Muscle layer of colon (tissue), 2 donors: ENCODE data around the gene PACSIN2.

Experiments
- H3K27ac ChIP-seq: one replicate; pipeline ENCODE4 v1.7.0; 2013; ENCODE audit warnings: low read depth, mild to moderate bottlenecking, low read length, moderate library complexity
- H3K27me3 ChIP-seq, 2 donors: one replicate each; pipeline ENCODE4 v1.7.0; 2013; ENCODE audit warnings: low read length in 2 of 2, mild to moderate bottlenecking in 2 of 2; ENCODE audit not compliant: insufficient read depth in 2 of 2, control insufficient read depth in 1 of 2
- H3K36me3 ChIP-seq: one replicate; pipeline ENCODE4 v1.7.0; 2013; ENCODE audit warnings: mild to moderate bottlenecking, low read length; ENCODE audit not compliant: insufficient read depth
- H3K4me1 ChIP-seq: one replicate; pipeline ENCODE4 v1.7.0; 2013; ENCODE audit warnings: mild to moderate bottlenecking, low read length; ENCODE audit not compliant: insufficient read depth
- H3K4me3 ChIP-seq, 2 donors: one replicate each; pipeline ENCODE4 v1.7.0; 2013; ENCODE audit warnings: low read length in 2 of 2, low read depth in 1 of 2, mild to moderate bottlenecking in 1 of 2, moderate library complexity in 1 of 2
- H3K9ac ChIP-seq: one replicate; pipeline ENCODE4 v1.7.0; 2013; ENCODE audit warnings: low read length
- H3K9me3 ChIP-seq: one replicate; pipeline ENCODE4 v1.7.0; 2013; ENCODE audit warnings: mild to moderate bottlenecking, low read length
- donor health status: abdominal sarcoma.
- donor health status: Adenocarcinoma of cecum.

PACSIN2 gene

DNA sequence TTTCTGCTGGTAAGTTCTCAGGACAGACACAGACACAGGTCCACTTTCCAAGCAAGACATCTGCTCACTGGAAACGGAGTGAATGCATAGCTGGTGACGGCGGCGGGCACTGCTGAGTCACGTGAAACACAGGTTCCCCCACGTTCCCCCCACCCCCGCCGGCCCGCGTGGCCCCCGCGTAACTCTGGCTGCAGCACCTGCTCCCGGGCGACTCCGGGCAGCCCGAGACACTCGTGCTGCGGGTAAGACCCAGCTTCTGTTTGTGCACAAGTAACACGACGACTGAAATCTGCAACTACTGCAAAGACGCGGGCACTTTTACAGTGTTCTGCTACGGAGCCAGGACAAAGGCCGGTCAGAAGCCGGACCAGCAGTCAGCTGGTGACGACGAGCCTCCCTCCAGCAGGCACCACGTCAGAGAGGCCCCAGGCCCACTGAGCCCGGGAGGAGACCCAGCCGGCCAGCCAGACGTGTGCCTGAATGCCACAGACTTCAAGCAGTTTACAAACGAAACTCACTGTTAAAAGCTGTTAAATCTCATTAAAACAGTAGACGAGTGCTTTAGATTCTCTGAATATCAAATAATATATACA, 145.0 kb downstream of the PACSIN2 start:
- Histone ChIP-seq H3K36me3 (peaks cover 33% of the 10 kb centered on the region), H3K27ac (no peak overlapping the region)

GRCh38 chr22:42869463-42869862, 145.5 kb downstream of the PACSIN2 start:
- Histone ChIP-seq H3K36me3 (peaks cover 33% of the 10 kb centered on the region), H3K4me1 (peaks cover 16% of the 10 kb centered on the region), H3K27me3 (no peaks in the 10 kb centered on the region), H3K4me3 (no peak overlapping the region), H3K9me3 (no peaks in the 10 kb centered on the region), H3K9ac (no peak overlapping the region), H3K27ac (no peak overlapping the region)

More for the DNA sequence above, 145.0 kb downstream of the PACSIN2 start:
- Histone ChIP-seq H3K4me1 (peaks cover 16% of the 10 kb centered on the region), H3K27me3 (no peaks in the 10 kb centered on the region), H3K9me3 (no peaks in the 10 kb centered on the region), H3K4me3 (no peak overlapping the region), H3K9ac (no peak overlapping the region)

DNA sequence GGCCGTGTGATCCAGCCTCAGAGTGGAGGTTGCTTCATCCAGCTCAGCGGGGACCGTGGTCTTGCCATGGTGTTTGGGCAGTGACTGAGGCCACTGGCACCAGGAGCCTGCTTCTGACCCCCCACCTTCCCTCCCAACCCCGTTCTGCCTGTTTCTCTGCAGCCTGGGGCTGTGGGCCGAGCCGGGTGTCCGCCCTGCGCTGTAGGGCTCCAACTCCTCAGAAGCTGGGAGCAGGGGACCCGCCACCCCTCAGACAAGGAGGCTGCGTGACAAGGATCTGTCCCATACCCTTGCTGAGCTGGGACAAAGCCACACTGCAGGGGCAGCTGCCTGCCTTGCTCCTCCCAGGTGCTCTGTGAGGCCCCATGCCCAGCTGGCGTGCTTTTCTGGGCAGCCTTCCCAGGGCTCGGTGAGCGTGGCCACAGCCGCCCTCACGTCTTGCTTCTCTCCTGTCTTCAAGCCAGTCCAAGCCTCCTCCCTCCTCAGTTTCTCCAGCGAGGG, 146.1 kb downstream of the PACSIN2 start:
- Histone ChIP-seq H3K4me3 (no peak overlapping the region), H3K36me3 (peaks cover 33% of the 10 kb centered on the region), H3K27ac (peak overlapping the region; percentile 43), H3K9me3 (no peaks in the 10 kb centered on the region), H3K9ac (no peak overlapping the region), H3K4me1 (peaks cover 16% of the 10 kb centered on the region), H3K27me3 (no peaks in the 10 kb centered on the region)

DNA sequence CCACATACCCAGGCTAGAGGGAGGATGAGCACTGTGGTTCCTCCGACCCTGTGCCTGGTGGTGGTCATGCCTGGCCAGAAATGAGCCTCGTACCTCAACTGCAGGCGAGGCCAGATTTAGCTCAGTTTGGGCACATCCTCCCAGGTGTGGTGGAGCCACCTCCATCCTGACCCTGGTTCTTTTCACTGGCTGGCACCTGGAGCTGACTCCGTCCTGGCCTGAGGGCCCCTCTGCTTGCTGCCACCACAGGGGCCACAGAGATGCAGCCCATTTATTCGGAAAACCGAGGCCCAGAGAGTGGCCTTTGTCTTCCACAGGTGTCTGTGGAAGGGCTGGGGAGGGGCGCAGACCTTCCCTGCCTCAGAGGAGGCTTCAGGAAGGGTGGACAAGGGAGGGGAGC, 148.8 kb downstream of the PACSIN2 start:
- no peak overlapping the region for H3K27ac ChIP-seq
- H3K9me3 ChIP-seq = no peaks in the 10 kb centered on the region
- H3K36me3 ChIP-seq = peaks cover 10% of the 10 kb centered on the region
- H3K4me3 ChIP-seq = no peak overlapping the region
- no peak overlapping the region for H3K9ac ChIP-seq
- no peaks in the 10 kb centered on the region for H3K27me3 ChIP-seq
- peaks cover 17% of the 10 kb centered on the region for H3K4me1 ChIP-seq

- Histone ChIP-seq H3K9ac (no peak overlapping the region), H3K4me1 (peaks cover 22% of the 10 kb centered on the region), H3K36me3 (peaks cover 5% of the 10 kb centered on the region), H3K4me3 (no peak overlapping the region), H3K9me3 (no peaks in the 10 kb centered on the region), H3K27me3 (no peaks in the 10 kb centered on the region), H3K27ac (no peak overlapping the region)
Observed at GRCh38 chr22:42865536-42865935, 149.4 kb downstream of the PACSIN2 start.

DNA sequence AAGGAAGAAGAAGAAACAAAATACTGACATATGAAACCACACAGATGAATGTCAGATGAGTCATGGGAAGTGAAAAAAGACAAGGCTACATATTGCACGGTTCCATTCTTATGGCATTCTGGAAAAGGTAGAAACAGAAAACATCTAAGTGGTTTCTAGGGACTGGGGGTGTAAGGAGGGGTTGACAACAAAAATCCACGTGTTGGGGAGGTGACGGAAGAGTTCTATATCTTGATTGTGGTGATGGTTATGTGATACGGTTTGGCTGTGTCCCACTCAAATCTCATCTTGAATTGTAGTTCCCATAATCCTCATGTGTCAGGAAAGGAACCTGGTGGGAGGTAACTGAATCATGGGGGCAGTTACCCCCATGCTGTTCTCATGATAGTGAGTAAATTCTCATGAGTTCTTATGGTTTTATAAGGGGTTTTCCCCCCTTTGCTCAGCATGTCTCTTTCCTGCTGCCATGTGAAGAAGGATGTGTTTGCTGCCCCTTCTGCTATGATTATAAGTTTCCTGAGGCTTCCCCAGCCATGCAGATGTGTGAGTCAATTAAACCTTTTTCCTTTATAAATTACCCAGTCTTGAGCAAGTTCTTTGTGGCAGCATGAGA, 151.5 kb downstream of the PACSIN2 start:
- H3K36me3 ChIP-seq = no peaks in the 10 kb centered on the region
- no peak overlapping the region for H3K4me3 ChIP-seq
- peaks cover 10% of the 10 kb centered on the region for H3K4me1 ChIP-seq
- H3K27me3 ChIP-seq = no peaks in the 10 kb centered on the region
- no peaks in the 10 kb centered on the region for H3K9me3 ChIP-seq
- H3K27ac ChIP-seq = no peak overlapping the region
- H3K9ac ChIP-seq = no peak overlapping the region

GRCh38 chr22:42862045-42862734, 152.8 kb downstream of the PACSIN2 start:
- H3K4me1 ChIP-seq = peaks cover 15% of the 10 kb centered on the region
- H3K9ac ChIP-seq = no peak overlapping the region
- H3K9me3 ChIP-seq = no peaks in the 10 kb centered on the region
- no peak overlapping the region for H3K4me3 ChIP-seq
- no peaks in the 10 kb centered on the region for H3K36me3 ChIP-seq
- no peak overlapping the region for H3K27ac ChIP-seq
- no peaks in the 10 kb centered on the region for H3K27me3 ChIP-seq

GRCh38 chr22:42860968-42861367, 154.0 kb downstream of the PACSIN2 start:
- no peak overlapping the region for H3K27ac ChIP-seq
- H3K9ac ChIP-seq = no peak overlapping the region
- H3K27me3 ChIP-seq = no peaks in the 10 kb centered on the region
- H3K4me1 ChIP-seq = peaks cover 15% of the 10 kb centered on the region
- H3K4me3 ChIP-seq = no peak overlapping the region
- H3K36me3 ChIP-seq = no peaks in the 10 kb centered on the region
- H3K9me3 ChIP-seq = no peaks in the 10 kb centered on the region

DNA sequence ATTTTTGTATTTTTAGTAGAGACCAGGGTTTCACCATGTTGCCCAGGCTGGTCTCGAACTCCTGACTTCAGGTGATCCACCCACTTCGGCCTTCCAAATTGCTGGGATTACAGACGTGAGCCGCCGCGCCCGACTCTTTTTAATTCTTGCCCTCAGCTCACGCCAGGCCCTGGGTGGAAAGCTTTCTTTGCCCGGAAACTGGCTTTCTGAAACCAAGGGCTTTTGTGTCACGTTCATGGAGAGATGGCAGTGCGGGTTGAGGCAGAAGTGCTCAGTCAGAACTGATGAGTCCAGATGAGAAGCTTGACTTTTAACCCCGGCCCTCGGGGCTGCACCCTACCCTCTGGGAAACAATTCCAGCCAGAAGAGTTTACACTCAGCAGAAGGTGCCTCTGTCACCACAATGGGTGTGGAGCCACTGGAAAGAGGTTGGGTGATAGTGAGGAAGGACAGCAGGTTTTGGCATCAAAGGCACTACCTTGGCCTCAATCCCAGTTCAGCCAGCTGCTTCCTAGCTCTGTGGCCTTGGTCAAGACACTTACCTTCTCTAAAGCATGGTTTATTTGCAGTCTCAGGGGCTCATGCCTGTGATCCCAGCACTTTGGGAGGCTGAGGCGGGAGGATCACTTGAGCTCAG, 157.0 kb downstream of the PACSIN2 start:
- Histone ChIP-seq H3K27ac (peak overlapping the region; percentile 14), H3K36me3 (no peaks in the 10 kb centered on the region), H3K4me3 (no peak overlapping the region), H3K27me3 (no peaks in the 10 kb centered on the region), H3K9ac (no peak overlapping the region), H3K9me3 (no peaks in the 10 kb centered on the region), H3K4me1 (peaks cover 20% of the 10 kb centered on the region)

DNA sequence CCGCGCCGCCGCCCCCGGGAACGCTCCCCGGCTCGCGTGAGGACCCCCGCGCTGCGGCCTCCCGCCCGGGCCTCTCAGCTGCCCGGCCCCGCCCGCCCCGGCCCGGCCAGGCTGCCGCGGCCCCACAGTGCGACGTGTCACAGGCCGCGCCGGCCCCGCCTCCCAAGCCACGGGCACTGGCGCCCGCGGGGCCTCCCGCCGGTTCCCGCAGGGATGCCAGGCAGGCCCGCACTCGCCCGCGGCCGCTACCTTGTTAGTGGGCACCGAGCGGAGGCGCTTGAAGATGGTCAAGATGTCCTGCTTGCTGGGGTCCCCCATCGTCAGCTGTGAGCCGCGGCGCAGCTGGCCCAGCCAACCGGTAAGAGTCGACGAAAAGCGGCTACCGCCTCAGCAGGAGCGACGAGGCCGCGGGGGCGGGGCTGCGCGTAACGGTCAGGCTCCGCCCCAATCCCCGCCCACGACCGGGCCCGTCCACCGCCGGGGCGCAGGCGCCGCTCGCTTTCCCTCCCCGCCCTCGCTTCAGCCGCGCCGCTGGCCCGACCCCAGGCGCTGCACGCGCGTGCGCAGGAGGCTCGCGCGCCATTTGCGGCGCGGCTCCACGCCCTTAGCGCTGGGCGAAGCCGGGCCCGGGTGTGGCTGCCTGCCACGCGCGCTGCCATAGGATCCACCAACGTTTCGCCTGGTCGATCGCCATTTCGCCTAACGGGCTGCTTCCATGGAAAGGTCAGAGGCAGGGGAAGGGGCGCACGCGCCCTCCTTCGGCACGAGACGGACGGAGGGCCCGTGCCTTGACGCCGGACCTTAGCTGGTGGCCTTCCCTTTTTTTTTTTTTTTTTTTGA, 157.9 kb downstream of the PACSIN2 start, which contains the start of gene ARFGAP3:
TSS of gene ARFGAP3 (minus strand) at position 409 of the 840 bp plus-strand sequence. CDS start at position 318, 91 bp downstream.
- Histone ChIP-seq H3K9me3 (no peaks in the 10 kb centered on the region), H3K4me3 (peak within 1 kb of the TSS; percentile 85 to 92), H3K4me1 (peaks cover 20% of the 10 kb centered on the region), H3K27ac (peak within 1 kb of the TSS; percentile 95), H3K27me3 (no peaks in the 10 kb centered on the region), H3K36me3 (no peaks in the 10 kb centered on the region), H3K9ac (peak within 1 kb of the TSS; percentile 87)
